ENCODE data around the gene CXCL8. TPM values are rescaled to one million over a fixed set of nuclear protein-coding genes. Genes with fewer than 3 reads are reported as not detected.

Gene CXCL8
- total RNA-seq, 2 donors from 2014 or later, result 0.89 to 4.7 TPM

DNA sequence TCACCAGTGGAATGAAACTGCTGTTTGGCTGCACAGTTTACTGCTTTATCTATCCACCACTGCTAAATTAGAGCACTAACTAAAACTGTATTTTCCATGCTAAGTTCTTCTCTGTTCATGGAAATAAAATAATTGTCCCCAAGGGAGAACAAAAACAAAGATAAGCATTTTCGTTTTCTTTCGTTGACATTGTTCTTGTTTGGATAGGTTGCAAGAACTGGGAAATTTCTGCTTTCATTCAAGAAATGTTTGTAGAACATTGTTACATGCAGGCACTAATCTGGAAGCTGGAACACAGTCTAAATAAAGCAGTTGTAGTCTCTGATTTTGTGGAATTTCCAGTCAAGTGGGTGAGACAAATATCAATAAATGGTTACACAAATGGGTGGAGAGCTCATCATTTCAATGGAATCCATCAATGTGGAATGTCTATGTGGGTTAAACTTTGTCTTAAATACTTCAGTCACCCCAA, 5.8 kb upstream of the CXCL8 start:
- no peak overlapping the region for H3K27ac ChIP-seq

GRCh38 chr4:73735231-73735630, 5.1 kb upstream of the CXCL8 start:
- intact Hi-C loops (cut with DNase I), result no loop called here
- Histone ChIP-seq H3K9me3 (no peaks in the 10 kb centered on the region), H3K36me3 (no peaks in the 10 kb centered on the region), H3K4me1 (no peaks in the 10 kb centered on the region), H3K4me3 (no peak overlapping the region), H3K27ac (no peak overlapping the region), H3K27me3 (no peaks in the 10 kb centered on the region), H3K9ac (ENCODE audit: low read depth in 2 of 2, low read length in 2 of 2) (no peak overlapping the region)
- TF ChIP-seq CTCF (IDR thresholded peaks at IDR 0.05), result no peak
- no peak for DNase-seq

More for the DNA sequence above, 5.8 kb upstream of the CXCL8 start:
- Histone ChIP-seq H3K4me1 (no peaks in the 10 kb centered on the region), H3K36me3 (no peaks in the 10 kb centered on the region), H3K4me3 (no peak overlapping the region), H3K9me3 (no peaks in the 10 kb centered on the region), H3K9ac (ENCODE audit: low read depth in 2 of 2, low read length in 2 of 2) (no peak overlapping the region), H3K27me3 (no peaks in the 10 kb centered on the region)
- TF ChIP-seq CTCF (IDR thresholded peaks at IDR 0.05), result no peak
- no peak for DNase-seq
- intact Hi-C loops (cut with DNase I), result no loop called here

DNA sequence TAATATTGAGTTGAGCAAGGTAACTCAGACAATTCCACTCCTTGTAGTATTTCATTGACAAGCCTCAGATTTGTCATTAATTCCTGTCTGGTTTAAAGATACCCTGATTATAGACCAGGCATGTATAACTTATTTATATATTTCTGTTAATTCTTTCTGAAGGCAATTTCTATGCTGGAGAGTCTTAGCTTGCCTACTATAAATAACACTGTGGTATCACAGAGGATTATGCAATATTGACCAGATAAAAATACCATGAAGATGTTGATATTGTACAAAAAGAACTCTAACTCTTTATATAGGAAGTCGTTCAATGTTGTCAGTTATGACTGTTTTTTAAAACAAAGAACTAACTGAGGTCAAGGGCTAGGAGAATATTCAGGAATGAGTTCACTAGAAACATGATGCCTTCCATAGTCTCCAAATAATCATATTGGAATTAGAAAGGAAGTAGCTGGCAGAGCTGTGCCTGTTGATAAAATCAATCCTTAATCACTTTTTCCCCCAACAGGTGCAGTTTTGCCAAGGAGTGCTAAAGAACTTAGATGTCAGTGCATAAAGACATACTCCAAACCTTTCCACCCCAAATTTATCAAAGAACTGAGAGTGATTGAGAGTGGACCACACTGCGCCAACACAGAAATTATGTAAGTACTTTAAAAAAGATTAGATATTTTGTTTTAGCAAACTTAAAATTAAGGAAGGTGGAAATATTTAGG, 821 bp downstream of the CXCL8 start:
- H3K27ac ChIP-seq, result no peak overlapping the region
- H3K36me3 ChIP-seq, result no peaks in the 10 kb centered on the region
- no peaks in the 10 kb centered on the region for H3K9me3 ChIP-seq
- DNase-seq, result no peak
- intact Hi-C loops (cut with DNase I), result no loop called here
- no peaks in the 10 kb centered on the region for H3K27me3 ChIP-seq
- no peak overlapping the region for H3K9ac ChIP-seq (ENCODE audit: low read depth in 2 of 2, low read length in 2 of 2)
- no peak overlapping the region for H3K4me3 ChIP-seq
- no peaks in the 10 kb centered on the region for H3K4me1 ChIP-seq
- no peak for TF ChIP-seq CTCF (IDR thresholded peaks at IDR 0.05)

DNA sequence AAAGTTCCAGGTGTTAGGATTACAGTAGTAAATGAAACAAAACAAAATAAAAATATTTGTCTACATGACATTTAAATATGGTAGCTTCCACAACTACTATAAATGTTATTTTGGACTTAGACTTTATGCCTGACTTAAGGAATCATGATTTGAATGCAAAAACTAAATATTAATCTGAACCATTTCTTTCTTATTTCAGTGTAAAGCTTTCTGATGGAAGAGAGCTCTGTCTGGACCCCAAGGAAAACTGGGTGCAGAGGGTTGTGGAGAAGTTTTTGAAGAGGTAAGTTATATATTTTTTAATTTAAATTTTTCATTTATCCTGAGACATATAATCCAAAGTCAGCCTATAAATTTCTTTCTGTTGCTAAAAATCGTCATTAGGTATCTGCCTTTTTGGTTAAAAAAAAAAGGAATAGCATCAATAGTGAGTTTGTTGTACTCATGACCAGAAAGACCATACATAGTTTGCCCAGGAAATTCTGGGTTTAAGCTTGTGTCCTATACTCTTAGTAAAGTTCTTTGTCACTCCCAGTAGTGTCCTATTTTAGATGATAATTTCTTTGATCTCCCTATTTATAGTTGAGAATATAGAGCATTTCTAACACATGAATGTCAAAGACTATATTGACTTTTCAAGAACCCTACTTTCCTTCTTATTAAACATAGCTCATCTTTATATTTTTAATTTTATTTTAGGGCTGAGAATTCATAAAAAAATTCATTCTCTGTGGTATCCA, 1.6 kb downstream of the CXCL8 start:
- intact Hi-C loops (cut with DNase I), result no loop called here
- H3K27me3 ChIP-seq, result no peaks in the 10 kb centered on the region
- no peak overlapping the region for H3K4me3 ChIP-seq
- no peak overlapping the region for H3K9ac ChIP-seq (ENCODE audit: low read depth in 2 of 2, low read length in 2 of 2)
- no peak for TF ChIP-seq CTCF (IDR thresholded peaks at IDR 0.05)
- no peak for DNase-seq
- H3K27ac ChIP-seq, result no peak overlapping the region
- H3K4me1 ChIP-seq, result no peaks in the 10 kb centered on the region
- no peaks in the 10 kb centered on the region for H3K36me3 ChIP-seq
- no peaks in the 10 kb centered on the region for H3K9me3 ChIP-seq

DNA sequence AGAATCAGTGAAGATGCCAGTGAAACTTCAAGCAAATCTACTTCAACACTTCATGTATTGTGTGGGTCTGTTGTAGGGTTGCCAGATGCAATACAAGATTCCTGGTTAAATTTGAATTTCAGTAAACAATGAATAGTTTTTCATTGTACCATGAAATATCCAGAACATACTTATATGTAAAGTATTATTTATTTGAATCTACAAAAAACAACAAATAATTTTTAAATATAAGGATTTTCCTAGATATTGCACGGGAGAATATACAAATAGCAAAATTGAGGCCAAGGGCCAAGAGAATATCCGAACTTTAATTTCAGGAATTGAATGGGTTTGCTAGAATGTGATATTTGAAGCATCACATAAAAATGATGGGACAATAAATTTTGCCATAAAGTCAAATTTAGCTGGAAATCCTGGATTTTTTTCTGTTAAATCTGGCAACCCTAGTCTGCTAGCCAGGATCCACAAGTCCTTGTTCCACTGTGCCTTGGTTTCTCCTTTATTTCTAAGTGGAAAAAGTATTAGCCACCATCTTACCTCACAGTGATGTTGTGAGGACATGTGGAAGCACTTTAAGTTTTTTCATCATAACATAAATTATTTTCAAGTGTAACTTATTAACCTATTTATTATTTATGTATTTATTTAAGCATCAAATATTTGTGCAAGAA, 2.3 kb downstream of the CXCL8 start:
- H3K27ac ChIP-seq, result no peak overlapping the region
- no peak overlapping the region for H3K4me3 ChIP-seq
- DNase-seq, result no peak
- intact Hi-C loops (cut with DNase I), result no loop called here
- H3K4me1 ChIP-seq, result no peaks in the 10 kb centered on the region
- TF ChIP-seq CTCF (IDR thresholded peaks at IDR 0.05), result no peak
- H3K27me3 ChIP-seq, result no peaks in the 10 kb centered on the region
- no peaks in the 10 kb centered on the region for H3K9me3 ChIP-seq
- no peak overlapping the region for H3K9ac ChIP-seq (ENCODE audit: low read depth in 2 of 2, low read length in 2 of 2)
- no peaks in the 10 kb centered on the region for H3K36me3 ChIP-seq

Measured in colonic mucosa (tissue), 4 donors.